HL-60 (cell line): ENCODE measurements around the gene CBLN3.

Experiments
- DNase-seq, 2 experiments: peaks; one replicate each; pipeline ENCODE4 v3.0.0-alpha.2; 2010 to 2020; ENCODE audit warnings: low read depth in 1 of 2, low spot score in 1 of 2
- H3K27ac ChIP-seq: fragments of 250-450 bp; sonication (Bioruptor Pico); replicated peaks from 2 replicates; pipeline ENCODE4 v1.5.1; 2020; ENCODE audit warnings: mild to moderate bottlenecking, moderate library complexity
- H3K27me3 ChIP-seq: fragments of 250-450 bp; sonication (Bioruptor Pico); 2 replicates; pipeline ENCODE4 v1.5.1; 2021; ENCODE audit warnings: mild to moderate bottlenecking, moderate library complexity; ENCODE audit not compliant: insufficient read depth, poor library complexity, severe bottlenecking
- H3K4me3 ChIP-seq: replicated peaks from 2 replicates; pipeline ENCODE4 v1.5.1; 2011; ENCODE audit warnings: mild to moderate bottlenecking, control low read depth, low read length; ENCODE audit not compliant: insufficient read depth
- GABPA ChIP-seq: IDR thresholded peaks from 2 replicates; pipeline ENCODE4 v1.6.1; 2012; ENCODE audit warnings: low read depth
- POLR2AphosphoS5 ChIP-seq: IDR thresholded peaks from 2 replicates; pipeline ENCODE4 v1.6.1; 2012; ENCODE audit warnings: low read depth
- SPI1 ChIP-seq: IDR thresholded peaks from 2 replicates; pipeline ENCODE4 v1.6.1; 2012; ENCODE audit warnings: low read depth, mild to moderate bottlenecking, borderline replicate concordance
- TF ChIP-seq, protein P1 (sequence below): IDR thresholded peaks from 2 replicates; pipeline ENCODE4 v1.6.1; 2012; ENCODE audit warnings: low read depth; ENCODE audit not compliant: insufficient replicate concordance
- TF ChIP-seq, protein P2 (sequence below): IDR thresholded peaks from one replicate; pipeline ENCODE4 v1.5.1; 2011; ENCODE audit warnings: low read length, control low read depth, inconsistent platforms; ENCODE audit not compliant: insufficient read depth

CBLN3 gene

DNA sequence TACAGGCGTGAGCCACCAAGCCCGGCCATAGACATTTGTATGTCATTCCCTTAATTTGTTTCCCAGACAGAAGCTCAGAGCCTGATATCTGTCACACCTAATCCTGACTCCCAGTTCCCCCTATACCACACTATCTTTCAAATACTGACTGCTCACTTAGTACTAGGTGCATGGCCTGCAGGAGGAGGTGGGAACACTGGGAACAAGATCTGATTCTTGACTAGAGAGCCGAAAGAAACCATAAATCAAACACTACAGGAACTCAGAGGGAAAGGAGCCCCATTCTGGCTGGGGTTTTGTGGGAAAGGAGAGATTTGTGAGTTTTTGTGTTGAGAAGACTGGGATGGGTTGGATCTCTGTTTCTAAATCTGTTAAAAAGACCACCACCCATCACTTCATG, 5.2 kb upstream of the CBLN3 start:
- H3K27ac ChIP-seq = no peak overlapping the region

DNA sequence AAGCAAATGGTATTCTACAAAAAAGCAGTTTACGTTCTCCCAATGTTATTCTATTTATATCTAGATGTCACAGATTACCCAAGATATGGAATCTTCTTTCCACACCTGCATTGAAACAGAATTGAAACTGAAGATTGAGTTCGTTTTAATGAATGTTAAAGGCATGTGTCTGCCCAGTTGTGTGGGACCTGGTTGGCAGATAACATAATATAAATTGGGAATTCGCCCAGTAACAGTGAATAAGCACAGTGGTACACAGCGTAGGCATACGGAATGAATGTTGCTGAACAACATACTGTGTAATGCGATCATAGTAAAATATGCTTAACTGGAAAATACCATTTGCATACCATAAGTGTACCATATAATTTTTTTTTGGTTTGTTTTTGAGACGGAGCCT, 4.6 kb upstream of the CBLN3 start:
- Histone ChIP-seq H3K4me3 (no peak overlapping the region), H3K27ac (no peak overlapping the region), H3K27me3 (no peaks in the 10 kb centered on the region)
- TF ChIP-seq, protein P1, sequence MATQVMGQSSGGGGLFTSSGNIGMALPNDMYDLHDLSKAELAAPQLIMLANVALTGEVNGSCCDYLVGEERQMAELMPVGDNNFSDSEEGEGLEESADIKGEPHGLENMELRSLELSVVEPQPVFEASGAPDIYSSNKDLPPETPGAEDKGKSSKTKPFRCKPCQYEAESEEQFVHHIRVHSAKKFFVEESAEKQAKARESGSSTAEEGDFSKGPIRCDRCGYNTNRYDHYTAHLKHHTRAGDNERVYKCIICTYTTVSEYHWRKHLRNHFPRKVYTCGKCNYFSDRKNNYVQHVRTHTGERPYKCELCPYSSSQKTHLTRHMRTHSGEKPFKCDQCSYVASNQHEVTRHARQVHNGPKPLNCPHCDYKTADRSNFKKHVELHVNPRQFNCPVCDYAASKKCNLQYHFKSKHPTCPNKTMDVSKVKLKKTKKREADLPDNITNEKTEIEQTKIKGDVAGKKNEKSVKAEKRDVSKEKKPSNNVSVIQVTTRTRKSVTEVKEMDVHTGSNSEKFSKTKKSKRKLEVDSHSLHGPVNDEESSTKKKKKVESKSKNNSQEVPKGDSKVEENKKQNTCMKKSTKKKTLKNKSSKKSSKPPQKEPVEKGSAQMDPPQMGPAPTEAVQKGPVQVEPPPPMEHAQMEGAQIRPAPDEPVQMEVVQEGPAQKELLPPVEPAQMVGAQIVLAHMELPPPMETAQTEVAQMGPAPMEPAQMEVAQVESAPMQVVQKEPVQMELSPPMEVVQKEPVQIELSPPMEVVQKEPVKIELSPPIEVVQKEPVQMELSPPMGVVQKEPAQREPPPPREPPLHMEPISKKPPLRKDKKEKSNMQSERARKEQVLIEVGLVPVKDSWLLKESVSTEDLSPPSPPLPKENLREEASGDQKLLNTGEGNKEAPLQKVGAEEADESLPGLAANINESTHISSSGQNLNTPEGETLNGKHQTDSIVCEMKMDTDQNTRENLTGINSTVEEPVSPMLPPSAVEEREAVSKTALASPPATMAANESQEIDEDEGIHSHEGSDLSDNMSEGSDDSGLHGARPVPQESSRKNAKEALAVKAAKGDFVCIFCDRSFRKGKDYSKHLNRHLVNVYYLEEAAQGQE = no peak
- TF ChIP-seq GABPA = no peak
- no peak for TF ChIP-seq SPI1
- DNase-seq = no peak

More for the DNA sequence above, 5.2 kb upstream of the CBLN3 start:
- H3K4me3 ChIP-seq = no peak overlapping the region
- no peak for DNase-seq
- TF ChIP-seq, protein P1 = no peak
- TF ChIP-seq POLR2AphosphoS5 = no peak
- TF ChIP-seq, protein P2, sequence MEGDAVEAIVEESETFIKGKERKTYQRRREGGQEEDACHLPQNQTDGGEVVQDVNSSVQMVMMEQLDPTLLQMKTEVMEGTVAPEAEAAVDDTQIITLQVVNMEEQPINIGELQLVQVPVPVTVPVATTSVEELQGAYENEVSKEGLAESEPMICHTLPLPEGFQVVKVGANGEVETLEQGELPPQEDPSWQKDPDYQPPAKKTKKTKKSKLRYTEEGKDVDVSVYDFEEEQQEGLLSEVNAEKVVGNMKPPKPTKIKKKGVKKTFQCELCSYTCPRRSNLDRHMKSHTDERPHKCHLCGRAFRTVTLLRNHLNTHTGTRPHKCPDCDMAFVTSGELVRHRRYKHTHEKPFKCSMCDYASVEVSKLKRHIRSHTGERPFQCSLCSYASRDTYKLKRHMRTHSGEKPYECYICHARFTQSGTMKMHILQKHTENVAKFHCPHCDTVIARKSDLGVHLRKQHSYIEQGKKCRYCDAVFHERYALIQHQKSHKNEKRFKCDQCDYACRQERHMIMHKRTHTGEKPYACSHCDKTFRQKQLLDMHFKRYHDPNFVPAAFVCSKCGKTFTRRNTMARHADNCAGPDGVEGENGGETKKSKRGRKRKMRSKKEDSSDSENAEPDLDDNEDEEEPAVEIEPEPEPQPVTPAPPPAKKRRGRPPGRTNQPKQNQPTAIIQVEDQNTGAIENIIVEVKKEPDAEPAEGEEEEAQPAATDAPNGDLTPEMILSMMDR = no peak
- no peak for TF ChIP-seq GABPA
- TF ChIP-seq SPI1 = no peak
- no peaks in the 10 kb centered on the region for H3K27me3 ChIP-seq

DNA sequence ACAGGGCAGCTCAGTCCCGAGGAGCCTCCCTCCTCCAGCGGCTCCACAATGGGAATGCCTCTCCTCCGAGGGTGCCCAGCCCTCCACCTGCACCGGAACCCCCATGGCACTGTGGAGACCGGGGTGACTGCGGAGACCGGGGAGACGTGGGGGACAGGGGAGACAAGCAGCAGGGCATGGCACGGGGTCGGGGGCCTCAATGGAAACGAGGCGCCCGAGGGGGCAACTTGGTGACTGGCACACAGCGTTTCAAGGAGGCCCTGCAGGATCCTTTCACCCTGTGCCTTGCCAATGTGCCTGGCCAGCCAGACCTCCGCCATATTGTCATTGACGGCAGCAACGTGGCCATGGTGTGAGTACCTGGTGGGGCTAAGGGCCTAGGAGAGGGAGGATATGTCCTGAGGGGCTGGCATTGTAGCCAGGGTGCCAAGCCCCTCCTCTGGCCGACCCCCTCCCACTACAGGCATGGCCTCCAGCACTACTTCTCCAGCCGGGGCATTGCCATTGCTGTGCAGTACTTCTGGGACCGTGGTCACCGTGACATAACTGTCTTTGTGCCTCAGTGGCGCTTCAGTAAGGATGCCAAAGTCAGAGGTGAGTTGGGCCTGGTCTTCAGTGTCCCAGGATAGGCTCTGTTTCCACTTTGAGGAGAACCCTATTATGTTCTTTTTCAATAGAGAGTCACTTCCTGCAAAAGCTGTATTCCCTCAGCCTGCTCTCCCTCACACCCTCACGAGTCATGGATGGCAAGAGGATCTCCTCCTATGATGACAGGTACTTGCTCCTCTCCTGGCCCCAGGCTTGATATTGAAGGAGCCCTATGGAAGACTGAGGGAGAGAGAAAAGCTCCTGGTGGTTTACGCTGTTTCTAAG, 3.0 kb upstream of the CBLN3 start:
- Histone ChIP-seq H3K27me3 (no peaks in the 10 kb centered on the region), H3K4me3 (no peak overlapping the region), H3K27ac (no peak overlapping the region)
- DNase-seq = no peak
- TF ChIP-seq GABPA = no peak
- TF ChIP-seq, protein P1 = no peak
- TF ChIP-seq, protein P2 = no peak
- TF ChIP-seq SPI1 = no peak
- no peak for TF ChIP-seq POLR2AphosphoS5
